Endodermal cell (in vitro differentiated cells): ENCODE results near the gene MEX3A. TPM values are rescaled to one million over a fixed set of nuclear protein-coding genes. Genes with fewer than 3 reads are reported as not detected.

Source experiments
- DNase-seq: peaks from one replicate; pipeline ENCODE4 v3.0.0-alpha.2; 2017
- H3K27ac ChIP-seq: 2 replicates; pipeline ENCODE4 v1.5.1; 2013; ENCODE audit warnings: mild to moderate bottlenecking, low read depth, low read length, moderate library complexity
- H3K27me3 ChIP-seq: 2 replicates; pipeline ENCODE4 v1.6.1; 2013; ENCODE audit warnings: mild to moderate bottlenecking, low read length, moderate library complexity; ENCODE audit not compliant: insufficient read depth, control insufficient read depth, poor library complexity, severe bottlenecking
- H3K36me3 ChIP-seq: 2 replicates; pipeline ENCODE4 v1.7.0; 2013; ENCODE audit warnings: mild to moderate bottlenecking, low read length, moderate library complexity; ENCODE audit not compliant: control insufficient read depth, insufficient read depth
- H3K4me1 ChIP-seq: one replicate; pipeline ENCODE4 v1.7.0; 2013; ENCODE audit warnings: low read length; ENCODE audit not compliant: control insufficient read depth, insufficient read depth
- H3K4me3 ChIP-seq: 2 replicates; pipeline ENCODE4 v1.5.1; 2013; ENCODE audit warnings: mild to moderate bottlenecking, low read length, moderate library complexity
- H3K9ac ChIP-seq: 2 replicates; pipeline ENCODE4 v1.6.1; 2013; ENCODE audit warnings: mild to moderate bottlenecking, low read length, moderate library complexity; ENCODE audit not compliant: poor library complexity, severe bottlenecking; ENCODE audit errors: extremely low read depth
- H3K9me3 ChIP-seq: 2 replicates; pipeline ENCODE4 v1.6.1; 2013; ENCODE audit warnings: mild to moderate bottlenecking, low read length, moderate library complexity; ENCODE audit not compliant: control insufficient read depth
- H3K27ac Mint-ChIP-seq: 2 replicates; pipeline ENCODE4 v1.8.0; 2020; ENCODE audit warnings: mixed read lengths
- H3K27me3 Mint-ChIP-seq: 2 replicates; pipeline ENCODE4 v1.8.0; 2021; ENCODE audit warnings: mild to moderate bottlenecking, mixed read lengths; ENCODE audit not compliant: insufficient read depth
- H3K36me3 Mint-ChIP-seq: 2 replicates; pipeline ENCODE4 v1.8.0; 2020; ENCODE audit warnings: low read depth, mixed read lengths
- H3K4me1 Mint-ChIP-seq: 2 replicates; pipeline ENCODE4 v1.8.0; 2020; ENCODE audit warnings: mixed read lengths
- H3K4me3 Mint-ChIP-seq: 2 replicates; pipeline ENCODE4 v1.8.0; 2020; ENCODE audit warnings: mild to moderate bottlenecking, moderate library complexity, mixed read lengths
- H3K9me3 Mint-ChIP-seq: 2 replicates; pipeline ENCODE4 v1.8.0; 2020; ENCODE audit warnings: mild to moderate bottlenecking, mixed read lengths
- WGBS, 2 experiments: methylation state at CpG; one replicate each; pipeline versions ENCODE4 v1.1.5 to v1.1.7; 2013; ENCODE audit warnings: missing lambda C conversion rate in 2 of 2, mixed read lengths in 1 of 2; ENCODE audit not compliant: insufficient coverage in 1 of 2, insufficient read length in 1 of 2; 5-methylcytosine and 5-hydroxymethylcytosine counted together
- total RNA-seq, 2 donors: library from RNA; stranded (reverse); fragmentation: NEBNext Ultra II Directional in 1 of 2; extraction: Animal tissue kit (Norgen Biotek cat#: 25700) in 1 of 2; gene quantifications; 2 replicates in 1 of 2; 3 replicates in 1 of 2; pipeline ENCODE4 v1.2.1, GENCODE V29; 2021
- TF ChIP-seq, protein P1 (sequence below): fragments of 200-600 bp; sonication (generic); conservative IDR thresholded peaks from 2 replicates; pipeline ENCODE4 v1.5.0; 2021; ENCODE audit warnings: antibody characterized with exemption, mild to moderate bottlenecking

The MEX3A gene
- total RNA-seq, 2 donors from 2014 or later = 91.8 to 94.3 TPM

DNA sequence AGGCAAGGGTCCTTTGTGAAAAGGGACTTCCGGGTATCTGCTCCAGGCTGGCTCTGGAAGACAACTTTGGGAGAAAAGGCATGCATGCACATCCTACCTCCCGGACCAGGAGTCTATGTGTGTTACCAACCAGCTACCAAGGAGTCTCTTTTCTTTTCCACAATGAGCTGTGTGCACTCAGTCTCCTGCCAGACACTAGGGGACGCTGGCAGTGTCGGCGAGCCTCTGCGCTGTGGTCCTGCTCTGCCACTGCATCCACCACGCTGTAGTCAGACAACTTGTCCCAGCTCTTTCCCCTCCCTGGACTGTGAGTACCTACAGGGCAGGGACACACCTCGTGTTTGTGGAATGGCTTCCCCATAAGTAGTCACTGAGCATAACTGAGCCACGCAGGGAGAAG is 56.4 kb downstream of the MEX3A start:
- H3K27me3 Mint-ChIP-seq = peaks cover 14% of the 10 kb centered on the region
- H3K4me1 Mint-ChIP-seq = peaks cover 3% of the 10 kb centered on the region
- peaks cover 4% of the 10 kb centered on the region for H3K27me3 ChIP-seq
- no peak overlapping the region for H3K27ac ChIP-seq
- 22 to 24% methylated on average over 9 of the region's 9 CpGs for WGBS, 2 experiments
- no peaks in the 10 kb centered on the region for H3K36me3 Mint-ChIP-seq
- no peaks in the 10 kb centered on the region for H3K4me1 ChIP-seq
- H3K9me3 ChIP-seq = no peaks in the 10 kb centered on the region
- no peak overlapping the region for H3K4me3 Mint-ChIP-seq
- H3K36me3 ChIP-seq = no peaks in the 10 kb centered on the region
- H3K9me3 Mint-ChIP-seq = no peaks in the 10 kb centered on the region
- H3K4me3 ChIP-seq = no peak overlapping the region
- H3K27ac Mint-ChIP-seq = no peak overlapping the region
- TF ChIP-seq, protein P1, sequence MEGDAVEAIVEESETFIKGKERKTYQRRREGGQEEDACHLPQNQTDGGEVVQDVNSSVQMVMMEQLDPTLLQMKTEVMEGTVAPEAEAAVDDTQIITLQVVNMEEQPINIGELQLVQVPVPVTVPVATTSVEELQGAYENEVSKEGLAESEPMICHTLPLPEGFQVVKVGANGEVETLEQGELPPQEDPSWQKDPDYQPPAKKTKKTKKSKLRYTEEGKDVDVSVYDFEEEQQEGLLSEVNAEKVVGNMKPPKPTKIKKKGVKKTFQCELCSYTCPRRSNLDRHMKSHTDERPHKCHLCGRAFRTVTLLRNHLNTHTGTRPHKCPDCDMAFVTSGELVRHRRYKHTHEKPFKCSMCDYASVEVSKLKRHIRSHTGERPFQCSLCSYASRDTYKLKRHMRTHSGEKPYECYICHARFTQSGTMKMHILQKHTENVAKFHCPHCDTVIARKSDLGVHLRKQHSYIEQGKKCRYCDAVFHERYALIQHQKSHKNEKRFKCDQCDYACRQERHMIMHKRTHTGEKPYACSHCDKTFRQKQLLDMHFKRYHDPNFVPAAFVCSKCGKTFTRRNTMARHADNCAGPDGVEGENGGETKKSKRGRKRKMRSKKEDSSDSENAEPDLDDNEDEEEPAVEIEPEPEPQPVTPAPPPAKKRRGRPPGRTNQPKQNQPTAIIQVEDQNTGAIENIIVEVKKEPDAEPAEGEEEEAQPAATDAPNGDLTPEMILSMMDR = peak; percentile 87
- DNase-seq = peak; percentile 91
- no peak overlapping the region for H3K9ac ChIP-seq

DNA sequence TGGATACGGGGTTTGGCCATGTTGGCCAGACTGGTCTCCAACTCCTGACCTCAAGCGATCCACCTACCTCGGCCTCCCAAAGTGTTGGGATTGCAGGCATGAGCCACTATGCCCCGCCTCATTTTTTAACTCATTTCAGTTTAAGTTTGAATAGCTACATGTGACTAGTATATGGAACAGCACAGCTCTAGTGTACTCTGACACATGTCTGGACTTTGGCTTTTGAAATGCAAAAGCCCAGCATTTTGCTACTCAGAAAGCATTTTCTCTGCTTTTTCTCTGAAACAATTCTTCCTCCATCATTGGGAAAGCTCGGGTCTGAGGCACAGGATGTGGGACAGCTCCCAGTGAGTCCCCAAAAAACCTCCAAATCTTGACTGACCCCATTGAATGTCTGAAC is 57.5 kb downstream of the MEX3A start:
- Mint-ChIP-seq H3K36me3 (peaks cover 5% of the 10 kb centered on the region), H3K27ac (no peak overlapping the region), H3K4me1 (peaks cover 10% of the 10 kb centered on the region), H3K9me3 (no peaks in the 10 kb centered on the region), H3K27me3 (peaks cover 14% of the 10 kb centered on the region), H3K4me3 (no peak overlapping the region)
- Histone ChIP-seq H3K27ac (no peak overlapping the region), H3K9ac (no peak overlapping the region), H3K27me3 (peaks cover 4% of the 10 kb centered on the region), H3K9me3 (no peaks in the 10 kb centered on the region), H3K36me3 (no peaks in the 10 kb centered on the region), H3K4me1 (no peaks in the 10 kb centered on the region), H3K4me3 (no peak overlapping the region)
- DNase-seq = no peak
- 90 to 95% methylated on average over 5 of the region's 5 CpGs for WGBS, 2 experiments
- TF ChIP-seq, protein P1 = no peak

Other genes starting within 250 kb of the MEX3A start
- 10 to 100 TPM; 62.7 to 64.6 TPM for gene GON4L, start 225.3 kb downstream of the MEX3A start, total RNA-seq
- 1 to 10 TPM in 1 of 2 donors, under 1 TPM in 1; 0.40 to 5.0 TPM for gene SYT11, start 222.9 kb downstream of the MEX3A start, total RNA-seq
- 10 to 100 TPM; 26.0 to 39.2 TPM for gene RIT1, start 171.1 kb downstream of the MEX3A start, total RNA-seq
- 10 to 100 TPM; 67.7 to 76.2 TPM for gene KHDC4, start 148.1 kb downstream of the MEX3A start, total RNA-seq
- gene RXFP4, start 140.8 kb downstream of the MEX3A start, total RNA-seq = not detected
- gene ARHGEF2, start 103.9 kb downstream of the MEX3A start, total RNA-seq = 100 to 1,000 TPM; 134 to 147 TPM
- 100 to 1,000 TPM; 193 TPM for gene SSR2, start 61.5 kb downstream of the MEX3A start, total RNA-seq
- 10 to 100 TPM; 56.4 to 62.4 TPM for gene UBQLN4, start 28.7 kb downstream of the MEX3A start, total RNA-seq
- 100 to 1,000 TPM in 1 of 2 donors, 10 to 100 TPM in 1; 84.4 to 101 TPM for gene LAMTOR2, start 27.7 kb downstream of the MEX3A start, total RNA-seq
- 10 to 100 TPM; 82.0 to 84.4 TPM for gene RAB25, start 21.3 kb downstream of the MEX3A start, total RNA-seq
- 10 to 100 TPM; 41.2 to 42.0 TPM for gene LMNA, start 32.2 kb upstream of the MEX3A start, total RNA-seq
- 10 to 100 TPM in 1 of 2 donors, 1 to 10 TPM in 1; 6.4 to 10.3 TPM for gene SEMA4A, start 71.1 kb upstream of the MEX3A start, total RNA-seq
- 10 to 100 TPM; 20.9 to 22.7 TPM for gene SLC25A44, start 111.6 kb upstream of the MEX3A start, total RNA-seq
- gene PMF1, start 130.5 kb upstream of the MEX3A start, total RNA-seq = 100 to 1,000 TPM; 119 TPM
- gene BGLAP, start 159.7 kb upstream of the MEX3A start, total RNA-seq = 1 to 10 TPM; 4.6 to 5.4 TPM
- 10 to 100 TPM; 12.2 to 16.4 TPM for gene PAQR6, start 165.6 kb upstream of the MEX3A start, total RNA-seq
- 100 to 1,000 TPM; 103 to 111 TPM for gene SMG5, start 200.4 kb upstream of the MEX3A start, total RNA-seq
- gene TMEM79, start 201.9 kb upstream of the MEX3A start, total RNA-seq = 1 to 10 TPM; 1.5 to 1.9 TPM
- gene GLMP, start 213.2 kb upstream of the MEX3A start, total RNA-seq = 10 to 100 TPM; 70.3 to 85.1 TPM
- gene VHLL, start 216.8 kb upstream of the MEX3A start, total RNA-seq = not detected